GM12874 (cell line): Measurements from ENCODE around the gene C2orf42.

Source experiments
- CTCF ChIP-seq: IDR thresholded peaks from 2 replicates; pipeline ENCODE4 v1.5.1; 2011; ENCODE audit warnings: low read depth, mild to moderate bottlenecking, control low read depth, low read length, moderate library complexity; ENCODE audit not compliant: insufficient read depth

C2orf42 gene

DNA sequence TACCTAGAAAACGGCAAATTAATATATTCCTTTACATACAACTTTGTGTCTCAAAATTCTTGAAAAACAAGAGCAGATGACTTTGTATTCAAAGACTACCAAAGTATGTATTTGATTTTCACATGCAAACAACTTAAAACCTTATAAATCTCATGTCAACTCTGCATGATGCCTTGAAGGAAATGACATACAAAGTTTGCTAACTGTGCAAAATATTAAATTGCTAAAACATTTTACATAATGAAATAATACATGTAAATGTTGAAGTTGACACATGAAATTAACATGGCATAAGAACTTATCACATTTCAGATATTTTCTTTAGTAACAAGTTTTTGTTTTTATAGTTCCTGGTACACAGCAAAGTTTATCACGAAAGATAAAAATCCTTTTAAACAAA is 20.8 kb upstream of the C2orf42 start:
- TF ChIP-seq CTCF: no peak

- no peak for TF ChIP-seq CTCF
Measured at GRCh38 chr2:70204452-70204851, 13.6 kb upstream of the C2orf42 start.

- TF ChIP-seq CTCF: no peak
Measured at GRCh38 chr2:70203086-70203485, 12.3 kb upstream of the C2orf42 start.

GRCh38 chr2:70202236-70202806 is 11.5 kb upstream of the C2orf42 start:
- TF ChIP-seq CTCF: no peak

DNA sequence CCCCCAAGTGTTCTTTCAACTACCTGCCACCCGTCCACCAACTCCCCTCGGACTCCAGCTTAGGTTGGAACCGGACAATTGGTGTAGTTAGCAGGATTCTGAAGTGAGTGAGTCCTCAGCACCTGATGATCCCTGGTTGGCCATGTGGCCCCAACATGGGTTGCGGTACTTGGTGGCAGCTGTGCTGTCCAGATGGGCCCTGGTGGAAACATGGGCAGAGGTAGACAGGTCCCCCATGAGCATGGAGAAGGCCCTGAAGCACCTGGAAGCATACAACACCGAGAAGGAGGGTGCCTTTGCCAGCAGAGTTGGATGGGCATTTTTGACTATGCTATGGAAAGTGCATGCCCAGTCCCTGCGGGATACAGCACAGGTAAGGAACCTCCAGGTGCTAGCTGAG is 11.0 kb upstream of the C2orf42 start:
- no peak for TF ChIP-seq CTCF

DNA sequence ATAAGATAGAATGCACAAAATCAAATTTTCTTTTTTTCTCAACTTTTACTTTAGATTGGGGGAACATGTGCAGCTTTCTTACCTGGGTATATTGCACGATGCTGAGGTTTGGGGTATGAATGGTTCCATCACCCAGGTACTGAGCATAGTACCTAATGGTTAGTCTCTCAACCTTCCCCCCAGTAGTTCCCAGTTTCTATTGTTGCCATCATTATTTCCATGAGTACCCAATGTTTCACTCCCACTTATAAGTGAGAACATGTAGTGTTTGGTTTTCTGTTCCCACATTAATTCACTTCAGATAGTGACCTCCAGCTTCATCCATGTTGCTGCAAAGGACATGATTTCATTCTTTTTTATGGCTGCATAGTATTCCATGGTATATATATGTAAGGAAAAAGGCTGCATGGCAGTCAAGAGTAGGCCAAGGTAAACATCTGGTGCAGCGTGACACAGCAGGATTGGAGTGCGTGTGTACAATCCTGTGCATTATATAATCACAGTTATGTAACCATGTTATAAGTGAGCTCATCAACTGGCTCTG is 10.5 kb upstream of the C2orf42 start:
- no peak for TF ChIP-seq CTCF

- TF ChIP-seq CTCF: no peak
Measured at GRCh38 chr2:70199320-70199864, 8.6 kb upstream of the C2orf42 start.

- no peak for TF ChIP-seq CTCF
Measured at GRCh38 chr2:70192516-70192915, 1.7 kb upstream of the C2orf42 start.
